ENCODE data around the gene ZBTB16.

- TF ChIP-seq BHLHE40 (IDR thresholded peaks at IDR 0.05; ENCODE audit: borderline replicate concordance) = no peak
- TF ChIP-seq SUZ12 (IDR thresholded peaks at IDR 0.05) = no peak
These were observed 39.4 kb downstream of the ZBTB16 start for GRCh38 chr11:114098927-114099326.

All from HEK293T (cell line).